Endothelial cell of umbilical vein (primary cell): ENCODE results near the gene LARP1. TPM values are rescaled to one million over a fixed set of nuclear protein-coding genes. Genes with fewer than 3 reads are reported as not detected.

Experiments
- BruUV-seq: library from RNA; stranded (reverse); fragments of 400-500 nt; replicated peaks from 2 replicates; lab custom pipeline; 2021; lab: Mats Ljungman, UMichigan
- CTCF ChIA-PET: fragments of 300-600, 350-600 bp; sonication (Branson Sonifier 250); formaldehyde crosslinking; loops from one replicate; lab custom pipeline; 2021; ENCODE audit warnings: antibody characterized with exemption, inconsistent platforms; lab: Charles Lee
- POLR2A ChIA-PET: fragments of 300-600, 350-600 bp; sonication (Branson Sonifier 250); formaldehyde crosslinking; loops from one replicate; lab custom pipeline; 2021; ENCODE audit warnings: antibody characterized with exemption, inconsistent platforms; lab: Charles Lee
- DNase-seq: peaks from one replicate; pipeline ENCODE4 v3.0.0-alpha.2; 2011; ENCODE audit warnings: low read depth, low spot score
- FAIRE-seq: peaks from 2 replicates; lab custom pipeline; 2011; peaks lifted over from hg19 to GRCh38; lab: Jason Lieb, UNC
- H2AFZ ChIP-seq: 2 replicates; pipeline ENCODE4 v1.6.0; 2012; ENCODE audit warnings: low read depth, low read length, control low read depth, inconsistent platforms
- H3K27ac ChIP-seq: 2 replicates; pipeline ENCODE4 v1.5.1; 2011; ENCODE audit warnings: low read depth, mild to moderate bottlenecking, control low read depth, low read length, moderate library complexity; ENCODE audit not compliant: insufficient read depth
- H3K27me3 ChIP-seq, 2 experiments: 2 replicates each; pipeline versions ENCODE4 v1.6.0 to v1.6.1; 2011; ENCODE audit warnings: low read length in 2 of 2, mixed read lengths in 1 of 2; ENCODE audit not compliant: control insufficient read depth in 2 of 2, insufficient read depth in 2 of 2
- H3K36me3 ChIP-seq, 2 experiments: 2 replicates in 1 of 2; 3 replicates in 1 of 2; pipeline ENCODE4 v1.5.1; 2011; ENCODE audit warnings: low read length in 2 of 2, mild to moderate bottlenecking in 1 of 2, moderate library complexity in 1 of 2; ENCODE audit not compliant: control insufficient read depth in 2 of 2, insufficient read depth in 2 of 2; ENCODE audit errors: extremely low read depth in 1 of 2
- H3K4me1 ChIP-seq: 3 replicates; pipeline ENCODE4 v1.5.1; 2011; ENCODE audit warnings: mild to moderate bottlenecking, low read length; ENCODE audit not compliant: control insufficient read depth, insufficient read depth; ENCODE audit errors: extremely low read depth
- H3K4me2 ChIP-seq: 2 replicates; pipeline ENCODE4 v1.6.1; 2011; ENCODE audit warnings: low read length, control low read depth, mixed read lengths; ENCODE audit not compliant: insufficient read depth
- H3K4me3 ChIP-seq, 3 experiments: fragments of 200-600 bp in 1 of 3; sonication (generic), shearing (Covaris generic) in 1 of 3; replicated peaks in 1 of 3; 2 replicates each; pipeline ENCODE4 v1.5.1; 2011 to 2016; ENCODE audit warnings: control low read depth in 3 of 3, low read length in 3 of 3, mild to moderate bottlenecking in 2 of 3, inconsistent platforms in 1 of 3, low read depth in 1 of 3, moderate library complexity in 1 of 3; ENCODE audit not compliant: insufficient read depth in 1 of 3
- H3K79me2 ChIP-seq: 2 replicates; pipeline ENCODE4 v1.6.0; 2012; ENCODE audit warnings: low read length, inconsistent platforms; ENCODE audit not compliant: control insufficient read depth, insufficient read depth
- H3K9ac ChIP-seq: replicated peaks from 2 replicates; pipeline ENCODE3; 2011; ENCODE audit warnings: low read length, control low read depth; ENCODE audit not compliant: insufficient read depth; ENCODE audit errors: extremely low read depth
- H3K9me1 ChIP-seq: replicated peaks from 3 replicates; pipeline ENCODE4 v1.6.0; 2011; ENCODE audit warnings: mild to moderate bottlenecking, low read length; ENCODE audit not compliant: control insufficient read depth, insufficient read depth; ENCODE audit errors: extremely low read depth
- H3K9me3 ChIP-seq: replicated peaks from 2 replicates; pipeline ENCODE4 v1.5.1; 2012; ENCODE audit warnings: low read length, inconsistent platforms; ENCODE audit not compliant: control insufficient read depth, insufficient read depth
- H4K20me1 ChIP-seq: replicated peaks from 2 replicates; pipeline ENCODE3; 2011; ENCODE audit warnings: mild to moderate bottlenecking, low read length; ENCODE audit not compliant: control insufficient read depth, insufficient read depth; ENCODE audit errors: extremely low read depth
- EZH2 ChIP-seq: IDR thresholded peaks from 2 replicates; pipeline ENCODE4 v1.6.1; 2012; ENCODE audit warnings: borderline replicate concordance, low read depth, mild to moderate bottlenecking, moderate library complexity, low read length, inconsistent platforms; ENCODE audit not compliant: severe bottlenecking
- FOS ChIP-seq: IDR thresholded peaks from 2 replicates; pipeline ENCODE4 v1.6.1; 2011; ENCODE audit warnings: mild to moderate bottlenecking, low read length, moderate library complexity, borderline replicate concordance; ENCODE audit not compliant: insufficient read depth
- GATA2 ChIP-seq: IDR thresholded peaks from 2 replicates; pipeline ENCODE4 v1.7.0; 2011; ENCODE audit warnings: low read depth, mild to moderate bottlenecking, moderate library complexity, mixed read lengths, low read length; ENCODE audit not compliant: insufficient read length, insufficient read depth
- JUN ChIP-seq: IDR thresholded peaks from 2 replicates; pipeline ENCODE4 v1.6.1; 2011; ENCODE audit warnings: borderline replicate concordance, low read depth; ENCODE audit not compliant: insufficient read length, insufficient read depth
- MYC ChIP-seq: IDR thresholded peaks from one replicate; pipeline ENCODE4 v1.6.1; 2011; ENCODE audit warnings: mild to moderate bottlenecking, low read depth, low read length
- POLR2A ChIP-seq: IDR thresholded peaks from 2 replicates; pipeline ENCODE4 v1.6.1; 2012; ENCODE audit warnings: low read depth, mild to moderate bottlenecking, control low read depth, low read length
- POLR2AphosphoS5 ChIP-seq: IDR thresholded peaks from 2 replicates; pipeline ENCODE4 v1.6.1; 2012; ENCODE audit warnings: low read depth, mild to moderate bottlenecking, control low read depth, low read length, moderate library complexity; ENCODE audit not compliant: insufficient read depth
- dilution Hi-C: fragments of 300-500 bp; cut with MboI; formaldehyde crosslinking; loops from one replicate; pipeline ENCODE4 v1.15.0; 2019; ENCODE audit warnings: low sequenced_read_pairs; ENCODE audit not compliant: extremely low pct_ligation_motif_present
- intact Hi-C: fragments of 100-400 bp; cut with micrococcal nuclease; formaldehyde crosslinking; loops from one replicate; pipeline ENCODE4 v1.10.0; 2022
- polyA plus RNA-seq, 4 experiments: library from polyadenylated mRNA; depleted of rRNA in 3 of 4; stranded (reverse) in 3 of 4; unstranded in 1 of 4; fragments of >200 nt; gene quantifications; 2 replicates each; pipeline versions ENCODE4 v1.2.1 to v1.2.3, GENCODE V29; 2011 to 2012; ENCODE audit warnings: missing spikeins in 1 of 4
- total RNA-seq: library from RNA; stranded (reverse); gene quantifications from 2 replicates; pipeline ENCODE4 v1.2.3, GENCODE V29; 2021
- TF ChIP-seq, protein P1 (sequence below): IDR thresholded peaks from 2 replicates; pipeline ENCODE4 v1.6.1; 2011; ENCODE audit not compliant: insufficient read depth, insufficient read length
- TF ChIP-seq, protein P2 (sequence below), 2 donors: IDR thresholded peaks; 1 replicate in 1 of 2; 2 replicates in 1 of 2; pipeline ENCODE4 v1.5.1; 2011; ENCODE audit warnings: low read length in 2 of 2, mild to moderate bottlenecking in 2 of 2, moderate library complexity in 2 of 2, control low read depth in 1 of 2, inconsistent platforms in 1 of 2, low read depth in 1 of 2; ENCODE audit not compliant: insufficient read depth in 1 of 2; ENCODE audit errors: extremely low read depth in 1 of 2

The LARP1 gene
- total and polyA plus RNA-seq, 2 donors (not counting 3 experiments of a cell fraction or from before 2014, with no cell fraction given), result 70.4 to 252 TPM

DNA sequence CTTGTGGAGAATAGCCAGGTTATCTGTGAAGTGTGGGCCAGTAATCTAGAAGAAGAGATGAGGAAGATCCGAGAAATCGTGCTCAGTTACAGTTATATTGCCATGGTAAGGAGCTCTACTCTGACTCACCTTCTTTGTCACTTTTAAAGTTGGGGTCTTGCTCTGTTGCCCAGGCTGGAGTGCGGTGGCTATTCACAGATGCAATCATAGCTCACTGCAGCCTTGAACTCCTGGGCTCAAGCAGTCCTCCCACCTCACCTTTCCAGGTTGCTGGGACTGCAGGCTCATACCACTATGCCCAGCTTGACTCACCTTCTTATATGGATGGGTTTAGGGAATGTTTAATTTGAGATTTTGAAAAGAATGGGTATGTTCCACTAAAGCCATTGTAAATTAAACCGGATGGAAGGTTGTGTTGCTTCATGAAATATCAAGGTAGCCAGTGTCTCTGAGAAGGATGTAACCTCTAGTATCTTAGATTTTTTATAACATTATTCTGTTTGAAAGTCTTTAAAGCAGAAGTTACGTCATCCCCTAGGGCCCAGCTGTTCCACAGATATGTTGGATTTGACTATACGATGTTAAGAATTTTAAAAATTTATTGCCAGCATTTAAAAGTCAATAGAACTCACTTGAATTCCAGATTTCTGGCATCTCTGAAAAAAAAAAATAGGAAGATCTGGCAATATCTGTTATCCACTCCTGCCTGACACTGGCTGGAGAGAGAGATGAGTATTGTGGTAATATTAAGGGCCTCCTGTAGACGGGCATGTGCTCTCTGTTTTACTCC, 108.3 kb downstream of the LARP1 start:
- no peak for DNase-seq
- Histone ChIP-seq H4K20me1 (peaks cover 3% of the 10 kb centered on the region), H3K4me2 (no peak overlapping the region), H3K27ac (no peak overlapping the region), H3K9ac (no peak overlapping the region), H3K36me3 (peaks cover 13% of the 10 kb centered on the region in 2 experiments), H2AFZ (no peak overlapping the region), H3K9me1 (no peaks in the 10 kb centered on the region), H3K27me3 (no peaks in the 10 kb centered on the region), H3K4me3 (no peak overlapping the region), H3K4me1 (peaks cover 20% of the 10 kb centered on the region), H3K9me3 (no peaks in the 10 kb centered on the region), H3K79me2 (peaks cover 69% of the 10 kb centered on the region)
- peak; percentile 26 for FAIRE-seq
- BruUV-seq, result no TSS peak
- dilution Hi-C loops, result no loop called here
- TF ChIP-seq, protein P1, sequence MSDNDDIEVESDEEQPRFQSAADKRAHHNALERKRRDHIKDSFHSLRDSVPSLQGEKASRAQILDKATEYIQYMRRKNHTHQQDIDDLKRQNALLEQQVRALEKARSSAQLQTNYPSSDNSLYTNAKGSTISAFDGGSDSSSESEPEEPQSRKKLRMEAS, result no peak
- TF ChIP-seq, protein P2, sequence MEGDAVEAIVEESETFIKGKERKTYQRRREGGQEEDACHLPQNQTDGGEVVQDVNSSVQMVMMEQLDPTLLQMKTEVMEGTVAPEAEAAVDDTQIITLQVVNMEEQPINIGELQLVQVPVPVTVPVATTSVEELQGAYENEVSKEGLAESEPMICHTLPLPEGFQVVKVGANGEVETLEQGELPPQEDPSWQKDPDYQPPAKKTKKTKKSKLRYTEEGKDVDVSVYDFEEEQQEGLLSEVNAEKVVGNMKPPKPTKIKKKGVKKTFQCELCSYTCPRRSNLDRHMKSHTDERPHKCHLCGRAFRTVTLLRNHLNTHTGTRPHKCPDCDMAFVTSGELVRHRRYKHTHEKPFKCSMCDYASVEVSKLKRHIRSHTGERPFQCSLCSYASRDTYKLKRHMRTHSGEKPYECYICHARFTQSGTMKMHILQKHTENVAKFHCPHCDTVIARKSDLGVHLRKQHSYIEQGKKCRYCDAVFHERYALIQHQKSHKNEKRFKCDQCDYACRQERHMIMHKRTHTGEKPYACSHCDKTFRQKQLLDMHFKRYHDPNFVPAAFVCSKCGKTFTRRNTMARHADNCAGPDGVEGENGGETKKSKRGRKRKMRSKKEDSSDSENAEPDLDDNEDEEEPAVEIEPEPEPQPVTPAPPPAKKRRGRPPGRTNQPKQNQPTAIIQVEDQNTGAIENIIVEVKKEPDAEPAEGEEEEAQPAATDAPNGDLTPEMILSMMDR (IDR thresholded peaks at IDR 0.05; ENCODE audit: extremely low read depth in 1 of 2, insufficient read depth in 1 of 2, low read depth in 1 of 2, low read length in 2 of 2), result no peak
- TF ChIP-seq POLR2AphosphoS5 (no peak), JUN (no peak), MYC (no peak), EZH2 (no peak), POLR2A (no peak), GATA2 (no peak), FOS (no peak)
- POLR2A ChIA-PET, result no interaction called here
- CTCF ChIA-PET, result no interaction called here
- intact Hi-C loops, result no loop called here
